ENCODE data around the gene GJD3.

Gene GJD3

GRCh38 chr17:40366861-40367518, 2.5 kb upstream of the GJD3 start:
- no peak for DNase-seq

- DNase-seq, result no peak
Measured at GRCh38 chr17:40366076-40366860, 1.7 kb upstream of the GJD3 start.

- no peak for DNase-seq
Measured at GRCh38 chr17:40364906-40365305, 369 bp upstream of the GJD3 start.

DNA sequence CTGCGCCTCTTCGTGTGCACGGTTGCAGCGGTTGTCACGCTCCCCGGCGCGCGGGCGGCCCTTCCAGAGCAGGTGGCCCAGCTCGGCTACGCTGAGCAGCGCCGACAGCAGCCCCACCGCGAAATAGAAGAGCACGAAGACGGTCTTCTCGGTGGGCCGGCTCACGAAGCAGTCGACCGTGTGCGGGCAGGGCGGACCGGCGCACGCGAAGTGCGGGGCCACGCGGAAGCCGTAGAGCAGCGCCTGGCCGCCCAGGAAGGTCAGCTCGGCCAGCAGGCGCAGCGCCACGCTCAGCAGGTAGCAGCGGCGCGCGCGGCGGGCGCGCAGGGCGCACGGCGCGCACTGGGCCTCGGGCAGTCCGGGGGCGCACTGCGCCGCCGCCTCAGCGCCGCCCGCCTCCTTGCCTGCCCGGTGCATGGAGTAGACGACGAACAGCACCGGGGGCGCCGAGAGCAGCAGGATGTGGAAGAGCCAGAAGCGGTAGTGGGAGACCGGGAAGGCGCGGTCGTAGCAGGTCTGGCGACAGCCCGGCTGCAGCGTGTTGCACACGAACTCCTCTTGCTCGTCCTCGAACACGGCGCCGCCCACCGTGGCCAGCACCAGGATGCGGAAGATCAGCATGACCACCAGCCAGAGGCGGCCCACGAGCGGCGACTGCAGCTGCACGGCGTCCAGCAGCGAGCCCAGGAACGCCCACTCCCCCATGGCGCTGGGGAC, 1.3 kb downstream of the GJD3 start:
- DNase-seq, result peak; percentile 18

GRCh38 chr17:40362696-40363110, 1.8 kb downstream of the GJD3 start:
- peak; percentile 34 for DNase-seq

DNA sequence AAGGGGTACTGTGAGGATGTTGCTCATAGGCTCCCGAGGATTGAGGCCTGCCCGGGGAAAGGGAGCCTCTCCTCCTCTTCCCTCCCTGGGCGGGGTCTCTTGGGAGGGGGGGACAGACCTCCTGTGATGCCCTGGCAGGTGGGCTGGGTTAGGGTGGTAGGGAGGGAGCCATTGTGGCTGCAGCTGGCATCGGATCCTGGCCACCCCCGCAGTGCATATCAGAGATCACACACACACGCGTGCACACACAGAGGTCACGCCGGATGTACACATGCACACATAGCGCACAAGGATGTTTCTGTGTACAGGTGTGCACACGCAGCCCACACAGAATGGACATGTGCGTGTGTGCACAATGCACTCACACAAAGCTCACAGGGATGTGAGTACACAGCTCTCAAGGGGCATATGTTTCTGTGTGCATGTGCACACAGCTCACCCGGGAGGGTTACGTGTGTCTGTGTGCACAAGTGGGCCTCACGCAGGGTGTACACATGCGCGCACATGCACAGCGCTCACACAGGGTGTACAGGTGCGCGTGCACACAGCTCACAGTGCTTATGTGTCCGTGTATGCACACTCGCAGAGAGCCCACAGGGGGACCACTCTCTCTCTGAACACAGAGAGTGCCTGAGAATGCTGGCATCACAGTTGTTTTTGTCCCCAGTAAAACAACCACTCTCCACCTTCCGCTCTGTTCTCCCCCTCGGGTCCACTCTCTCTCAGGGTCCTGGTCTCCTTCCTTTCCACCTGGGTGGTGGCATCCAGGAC, 2.4 kb downstream of the GJD3 start:
- no peak for DNase-seq

GRCh38 chr17:40361063-40361924, 3.2 kb downstream of the GJD3 start:
- no peak for DNase-seq

- no peak for DNase-seq
Measured at GRCh38 chr17:40360091-40360490, 4.4 kb downstream of the GJD3 start.

- peak; percentile 58 for DNase-seq
Measured at GRCh38 chr17:40358323-40359038, 6.1 kb downstream of the GJD3 start.

- DNase-seq, result no peak
Measured at GRCh38 chr17:40356990-40357881, 7.3 kb downstream of the GJD3 start.

DNA sequence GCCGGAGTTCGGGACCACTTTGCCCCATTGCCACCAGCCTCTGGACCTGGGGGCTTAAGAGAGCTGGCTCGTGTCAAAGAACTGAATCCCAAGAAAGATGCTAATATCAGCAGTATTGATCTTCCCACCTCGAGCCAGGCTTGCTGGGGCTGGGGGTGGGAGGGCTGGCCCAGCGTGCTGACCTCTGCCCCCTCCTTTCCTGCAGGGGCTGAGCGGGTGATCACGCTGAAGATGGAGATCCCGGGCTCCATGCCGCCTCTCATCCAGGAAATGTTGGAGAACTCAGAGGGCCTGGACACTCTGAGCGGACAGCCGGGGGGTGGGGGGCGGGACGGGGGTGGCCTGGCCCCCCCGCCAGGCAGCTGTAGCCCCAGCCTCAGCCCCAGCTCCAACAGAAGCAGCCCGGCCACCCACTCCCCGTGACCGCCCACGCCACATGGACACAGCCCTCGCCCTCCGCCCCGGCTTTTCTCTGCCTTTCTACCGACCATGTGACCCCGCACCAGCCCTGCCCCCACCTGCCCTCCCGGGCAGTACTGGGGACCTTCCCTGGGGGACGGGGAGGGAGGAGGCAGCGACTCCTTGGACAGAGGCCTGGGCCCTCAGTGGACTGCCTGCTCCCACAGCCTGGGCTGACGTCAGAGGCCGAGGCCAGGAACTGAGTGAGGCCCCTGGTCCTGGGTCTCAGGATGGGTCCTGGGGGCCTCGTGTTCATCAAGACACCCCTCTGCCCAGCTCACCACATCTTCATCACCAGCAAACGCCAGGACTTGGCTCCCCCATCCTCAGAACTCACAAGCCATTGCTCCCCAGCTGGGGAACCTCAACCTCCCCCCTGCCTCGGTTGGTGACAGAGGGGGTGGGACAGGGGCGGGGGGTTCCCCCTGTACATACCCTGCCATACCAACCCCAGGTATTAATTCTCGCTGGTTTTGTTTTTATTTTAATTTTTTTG, 8.5 kb downstream of the GJD3 start:
- no peak for DNase-seq

DNA sequence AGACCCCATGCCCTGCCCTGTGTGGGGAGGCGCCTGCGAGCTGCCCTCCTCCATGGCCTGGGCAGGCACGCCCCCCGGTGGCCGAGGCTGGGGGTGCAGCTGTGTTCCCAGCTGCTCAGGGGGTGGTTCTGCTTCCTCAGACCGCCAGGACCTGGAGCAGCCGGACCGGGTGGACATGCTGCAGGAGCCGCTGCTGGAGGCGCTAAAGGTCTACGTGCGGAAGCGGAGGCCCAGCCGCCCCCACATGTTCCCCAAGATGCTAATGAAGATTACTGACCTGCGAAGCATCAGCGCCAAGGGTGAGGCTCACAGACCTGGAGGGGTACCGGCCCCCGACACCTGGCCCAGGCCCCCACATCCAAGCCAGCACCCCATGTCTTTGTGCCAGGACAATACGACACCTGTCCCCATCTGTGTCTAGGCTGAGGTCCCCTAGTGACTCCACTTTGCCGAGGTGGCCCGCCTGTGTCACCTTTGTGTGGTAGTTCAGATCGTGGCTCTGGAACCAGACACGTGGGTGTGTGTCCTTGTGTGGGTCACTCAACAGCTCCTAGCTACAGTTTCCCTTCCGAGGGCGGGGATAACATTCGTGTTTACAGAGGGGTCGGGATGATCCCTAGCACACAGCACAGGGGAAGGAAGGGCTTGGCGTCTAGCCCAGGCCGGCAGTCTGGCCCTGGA, 9.3 kb downstream of the GJD3 start:
- no peak for DNase-seq

- no peak for DNase-seq
Measured at GRCh38 chr17:40354221-40355122, 10.1 kb downstream of the GJD3 start.

DNA sequence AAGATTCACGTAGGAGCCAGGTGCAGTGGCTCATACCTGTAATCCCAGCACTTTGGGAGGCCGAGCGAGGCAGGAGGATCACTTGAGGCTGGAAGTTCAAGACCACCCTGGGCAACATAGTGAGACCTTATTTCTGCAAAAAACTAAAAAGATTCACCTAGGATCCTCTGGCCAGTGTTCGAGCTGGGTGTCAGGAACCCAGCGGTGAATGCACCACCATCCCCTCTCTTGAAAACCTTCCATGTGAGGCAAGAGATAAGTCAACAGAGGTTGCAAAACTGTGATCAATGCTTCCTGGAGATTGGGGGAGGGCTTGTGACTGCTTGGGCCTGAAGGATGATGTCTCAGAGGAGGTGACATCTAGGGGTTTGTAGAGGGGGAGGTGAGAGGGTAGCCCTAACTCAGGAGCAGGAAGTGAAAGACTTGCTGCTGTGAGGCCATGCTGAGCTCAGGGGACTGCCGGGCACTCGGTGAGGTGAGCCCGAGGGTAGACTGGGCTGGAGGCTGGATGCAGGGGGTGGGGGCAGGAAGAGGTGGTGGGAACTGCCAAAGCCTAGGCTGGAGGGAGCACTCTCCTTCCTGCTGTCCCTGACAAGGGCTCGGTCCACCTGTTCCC, 11.7 kb downstream of the GJD3 start:
- no peak for DNase-seq

- no peak for DNase-seq
Measured at GRCh38 chr17:40352237-40352778, 12.2 kb downstream of the GJD3 start.

All from kidney glomerular epithelial cell (primary cell).